ENCODE data around the gene CTSK.

GRCh38 chr1:150804671-150805070 lies 3.4 kb downstream of the CTSK start:
- TF ChIP-seq CTCF (IDR thresholded peaks at IDR 0.05): no peak
- TF ChIP-seq EP300 (IDR thresholded peaks at IDR 0.05): no peak

All from sigmoid colon (tissue), 4 donors.